Ovary (tissue), 3 donors: ENCODE results near the gene PAQR7.

Source experiments
- POLR2A ChIP-seq: fragments of 450-650 bp; IDR thresholded peaks from one replicate; pipeline ENCODE4 v1.6.1; 2017; ENCODE audit warnings: antibody characterized with exemption, mild to moderate bottlenecking, moderate library complexity
- TF ChIP-seq, protein P1 (sequence below), 3 donors: fragments of 450-650 bp in 2 of 3; fragments of 200-600 bp in 1 of 3; IDR thresholded peaks; one replicate each; pipeline versions ENCODE4 v1.5.1 to v1.8.0; 2016 to 2022; ENCODE audit warnings: antibody characterized with exemption in 3 of 3, mild to moderate bottlenecking in 1 of 3
- donor health status: DM: no; HTN: no; CAD: no.

DNA sequence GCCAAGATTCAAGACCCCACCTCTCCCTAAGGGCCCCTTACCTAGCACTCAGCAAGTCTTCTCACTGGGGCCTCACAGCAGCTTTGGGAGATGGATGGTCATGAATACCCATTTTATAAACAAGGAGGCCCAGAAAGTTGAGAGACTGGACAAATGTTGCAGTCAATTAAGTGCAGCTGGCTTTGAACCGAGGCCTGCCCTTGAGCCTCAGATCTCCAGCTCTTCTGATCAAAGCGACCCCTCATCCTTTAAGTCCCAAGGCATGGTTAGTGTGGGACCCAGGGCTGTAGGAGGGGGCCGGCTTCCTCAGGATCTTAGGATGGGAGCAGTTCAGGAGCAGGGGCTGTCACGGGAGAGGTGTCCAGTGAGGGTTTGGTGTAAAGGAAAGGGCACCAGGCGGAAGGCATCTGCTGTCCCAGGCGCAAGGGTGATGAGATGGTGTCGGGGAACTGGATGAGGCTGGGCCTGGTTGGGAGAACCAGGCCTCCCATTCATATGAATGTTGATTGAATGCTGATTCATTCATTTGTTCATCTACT, 60.9 kb downstream of the PAQR7 start:
- no peak for TF ChIP-seq POLR2A
- TF ChIP-seq, protein P1, sequence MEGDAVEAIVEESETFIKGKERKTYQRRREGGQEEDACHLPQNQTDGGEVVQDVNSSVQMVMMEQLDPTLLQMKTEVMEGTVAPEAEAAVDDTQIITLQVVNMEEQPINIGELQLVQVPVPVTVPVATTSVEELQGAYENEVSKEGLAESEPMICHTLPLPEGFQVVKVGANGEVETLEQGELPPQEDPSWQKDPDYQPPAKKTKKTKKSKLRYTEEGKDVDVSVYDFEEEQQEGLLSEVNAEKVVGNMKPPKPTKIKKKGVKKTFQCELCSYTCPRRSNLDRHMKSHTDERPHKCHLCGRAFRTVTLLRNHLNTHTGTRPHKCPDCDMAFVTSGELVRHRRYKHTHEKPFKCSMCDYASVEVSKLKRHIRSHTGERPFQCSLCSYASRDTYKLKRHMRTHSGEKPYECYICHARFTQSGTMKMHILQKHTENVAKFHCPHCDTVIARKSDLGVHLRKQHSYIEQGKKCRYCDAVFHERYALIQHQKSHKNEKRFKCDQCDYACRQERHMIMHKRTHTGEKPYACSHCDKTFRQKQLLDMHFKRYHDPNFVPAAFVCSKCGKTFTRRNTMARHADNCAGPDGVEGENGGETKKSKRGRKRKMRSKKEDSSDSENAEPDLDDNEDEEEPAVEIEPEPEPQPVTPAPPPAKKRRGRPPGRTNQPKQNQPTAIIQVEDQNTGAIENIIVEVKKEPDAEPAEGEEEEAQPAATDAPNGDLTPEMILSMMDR (IDR thresholded peaks at IDR 0.05), result no peak
